ENCODE data around the gene N4BP3. TPM values are rescaled to one million over a fixed set of nuclear protein-coding genes. Genes with fewer than 3 reads are reported as not detected.

Gene N4BP3
- total and polyA plus RNA-seq, 2 of the 4 experiments (the other 2 are of a cell fraction), result 0.14 to 0.18 TPM

GRCh38 chr5:178143246-178143645 lies 29.9 kb downstream of the N4BP3 start:
- H3K4me1 ChIP-seq (ENCODE audit: control insufficient read depth, insufficient read depth, low read length), result peaks cover 3% of the 10 kb centered on the region; the same call in 1 of the 2 replicates
- no peaks in the 10 kb centered on the region for H3K27me3 ChIP-seq (ENCODE audit: control insufficient read depth, insufficient read depth, low read length)
- no peak overlapping the region for H3K9ac ChIP-seq (ENCODE audit: low read depth, low read length)
- DNase-seq, result no peak
- no peak overlapping the region for H3K23ac ChIP-seq (ENCODE audit: low read depth, low read length)
- no peak overlapping the region for H4K5ac ChIP-seq (ENCODE audit: low read depth, low read length)
- H3K18ac ChIP-seq (ENCODE audit: low read depth, low read length), result no peak overlapping the region
- intact Hi-C loops (cut with micrococcal nuclease), result no loop called here
- H3K4me2 ChIP-seq (ENCODE audit: low read depth, low read length), result no peak overlapping the region
- POLR2A ChIA-PET (ENCODE audit: unreplicated experiment), result no interaction called here
- H2BK120ac ChIP-seq (ENCODE audit: low read depth, low read length), result no peak overlapping the region
- dilution Hi-C loops (cut with HindIII; ENCODE audit: low sequenced_read_pairs, unreplicated experiment), result no loop called here
- no peak overlapping the region for H2BK5ac ChIP-seq (ENCODE audit: low read depth, low read length, poor library complexity, severe bottlenecking)
- H2AK5ac ChIP-seq (ENCODE audit: low read depth, low read length), result no peak overlapping the region
- H4K20me1 ChIP-seq (ENCODE audit: insufficient read depth, low read length), result peaks cover 10% of the 10 kb centered on the region; the same call in 1 of the 2 replicates
- no peak overlapping the region for H2AFZ ChIP-seq (replicated peaks; ENCODE audit: low read length, poor library complexity)
- no peak overlapping the region for H2BK15ac ChIP-seq (ENCODE audit: low read depth, low read length)
- H3K36me3 ChIP-seq (ENCODE audit: control insufficient read depth, insufficient read depth, low read length), result peaks cover 40% of the 10 kb centered on the region
- no peak overlapping the region for H3K27ac ChIP-seq (ENCODE audit: insufficient read depth, low read length)
- H2AK9ac ChIP-seq (replicated peaks; ENCODE audit: low read depth, low read length, poor library complexity), result no peak overlapping the region
- in situ Hi-C loops (cut with MboI; ENCODE audit: low sequenced_read_pairs), result no loop called here
- H2BK20ac ChIP-seq (ENCODE audit: low read depth, low read length), result no peak overlapping the region
- BruUV-seq (replicated peaks), result no TSS peak
- no peak overlapping the region for H3K4ac ChIP-seq (ENCODE audit: low read depth, low read length)
- H3K14ac ChIP-seq (replicated peaks; ENCODE audit: low read depth, low read length), result no peak overlapping the region
- H4K91ac ChIP-seq (ENCODE audit: insufficient read depth, low read depth, low read length), result no peak overlapping the region
- no peak for TF ChIP-seq POLR2A (IDR thresholded peaks at IDR 0.05; ENCODE audit: low read depth, low read length)
- TF ChIP-seq RCOR1 (IDR thresholded peaks at IDR 0.05; ENCODE audit: insufficient replicate concordance, low read length), result no peak
- TF ChIP-seq NFE2L2 (IDR thresholded peaks at IDR 0.05; ENCODE audit: low read depth, low read length), result no peak
- TF ChIP-seq ELK1 (IDR thresholded peaks at IDR 0.05; ENCODE audit: borderline replicate concordance, low read depth, low read length), result no peak
- no peak for TF ChIP-seq RFX5 (IDR thresholded peaks at IDR 0.05; ENCODE audit: low read depth, low read length)
- TF ChIP-seq FOS (IDR thresholded peaks at IDR 0.05; ENCODE audit: low read depth, low read length), result no peak
- no peak for TF ChIP-seq CTCF (conservative IDR thresholded peaks at IDR 0.05; ENCODE audit: low read depth, low read length)
- TF ChIP-seq MXI1 (IDR thresholded peaks at IDR 0.05; ENCODE audit: borderline replicate concordance, low read depth, low read length), result no peak
- TF ChIP-seq BHLHE40 (IDR thresholded peaks at IDR 0.05; ENCODE audit: low read depth, low read length), result no peak
- TF ChIP-seq CHD1 (IDR thresholded peaks at IDR 0.05; ENCODE audit: low read depth, low read length), result no peak
- TF ChIP-seq CEBPB (IDR thresholded peaks at IDR 0.05; ENCODE audit: low read depth, low read length), result no peak
- no peak for TF ChIP-seq RAD21 (IDR thresholded peaks at IDR 0.05; ENCODE audit: low read length)
- TF ChIP-seq SMC3 (IDR thresholded peaks at IDR 0.05; ENCODE audit: low read depth, low read length), result no peak
- no peak for TF ChIP-seq MAZ (IDR thresholded peaks at IDR 0.05; ENCODE audit: borderline replicate concordance, low read depth, low read length)
- TF ChIP-seq MAFK (IDR thresholded peaks at IDR 0.05; ENCODE audit: low read depth, low read length), result no peak
- TF ChIP-seq USF2 (IDR thresholded peaks at IDR 0.05; ENCODE audit: low read depth, low read length), result no peak
- no peak for ATAC-seq (ENCODE audit: low read depth)
- H3K9me1 ChIP-seq (ENCODE audit: insufficient read depth, low read length), result no peaks in the 10 kb centered on the region
- no peaks in the 10 kb centered on the region for H3K9me3 ChIP-seq (ENCODE audit: control insufficient read depth, insufficient read depth, low read length)
- no peak overlapping the region for H3K56ac ChIP-seq (ENCODE audit: extremely low read depth, insufficient read depth, low read length)
- no peak overlapping the region for H4K8ac ChIP-seq (ENCODE audit: low read depth in 2 of 2, low read length in 2 of 2)
- 57% methylated on average over 1 of the region's 6 CpGs; no CpG with 5 or more reads in 1 of the 2 experiments for WGBS, 2 experiments (ENCODE audit: extremely low coverage in 2 of 2, insufficient read length in 1 of 2)
- no peak overlapping the region for H3K4me3 ChIP-seq (ENCODE audit: insufficient read depth, low read depth, low read length)
- CTCF ChIA-PET, result no interaction called here
- H3K79me1 ChIP-seq (ENCODE audit: low read depth in 1 of 2, low read length in 2 of 2), result no peaks in the 10 kb centered on the region; a peak in 1 of 4 replicates

Data from IMR-90 (cell line).